Coronary artery (tissue), 2 donors: ENCODE measurements around the gene C3orf70.

Experiments used
- DNase-seq: peaks from one replicate; pipeline ENCODE4 v3.0.0-alpha.2; 2017; ENCODE audit warnings: low spot score
- H3K27ac ChIP-seq, 2 donors: fragments of 200-600 bp; sonication (generic); one replicate each; pipeline ENCODE4 v1.5.1; 2016 to 2019
- H3K4me3 ChIP-seq: fragments of 200-600 bp; sonication (generic); 2 replicates; pipeline ENCODE4 v1.5.1; 2016; ENCODE audit warnings: mild to moderate bottlenecking, moderate library complexity
- CTCF ChIP-seq: fragments of 200-600 bp; sonication (generic); IDR thresholded peaks from one replicate; pipeline ENCODE4 v1.5.1; 2019; ENCODE audit warnings: antibody characterized with exemption

C3orf70 gene

GRCh38 chr3:185187391-185187790 is 34.5 kb upstream of the C3orf70 start:
- Histone ChIP-seq H3K4me3 (no peak overlapping the region), H3K27ac (no peak overlapping the region)
- no peak for TF ChIP-seq CTCF
- no peak for DNase-seq

DNA sequence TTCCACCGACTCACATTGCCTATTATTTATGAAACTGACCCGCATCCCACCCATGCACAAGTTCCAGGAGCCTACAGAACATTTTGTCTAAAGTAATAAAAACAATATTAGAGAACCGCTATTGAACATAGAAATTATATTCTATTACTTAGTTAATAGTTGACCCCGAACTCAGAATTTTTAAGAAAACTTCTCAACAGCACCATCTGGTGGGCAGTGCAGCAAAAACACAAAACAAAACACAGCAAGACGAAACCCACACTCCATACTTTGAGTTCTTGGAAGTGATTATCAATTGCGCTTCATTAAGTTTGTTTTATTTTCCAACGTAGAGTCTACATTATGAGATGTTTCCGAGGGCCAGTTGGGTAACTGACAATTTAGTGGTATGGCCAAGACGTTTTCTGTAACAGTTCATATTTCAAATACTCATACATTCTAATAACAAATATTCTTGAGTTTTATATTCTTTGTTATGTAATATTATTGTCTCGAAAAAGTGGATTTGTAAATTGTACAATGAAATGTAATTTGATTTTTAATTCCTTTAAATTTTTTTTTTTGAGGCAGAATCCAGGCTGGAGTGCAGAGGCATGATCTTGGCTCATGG is 24.0 kb upstream of the C3orf70 start:
- peak; percentile 50 for TF ChIP-seq CTCF
- H3K27ac ChIP-seq, result no peak overlapping the region
- H3K4me3 ChIP-seq, result no peak overlapping the region
- DNase-seq, result no peak

GRCh38 chr3:185175370-185175987 is 22.6 kb upstream of the C3orf70 start:
- no peak for TF ChIP-seq CTCF
- DNase-seq, result no peak
- peak overlapping the region in 1 of 2 donors; percentile 12 for H3K27ac ChIP-seq
- no peak overlapping the region for H3K4me3 ChIP-seq

GRCh38 chr3:185172086-185173049 is 19.5 kb upstream of the C3orf70 start:
- no peak overlapping the region for H3K4me3 ChIP-seq
- H3K27ac ChIP-seq, result no peak overlapping the region
- TF ChIP-seq CTCF, result no peak
- no peak for DNase-seq

DNA sequence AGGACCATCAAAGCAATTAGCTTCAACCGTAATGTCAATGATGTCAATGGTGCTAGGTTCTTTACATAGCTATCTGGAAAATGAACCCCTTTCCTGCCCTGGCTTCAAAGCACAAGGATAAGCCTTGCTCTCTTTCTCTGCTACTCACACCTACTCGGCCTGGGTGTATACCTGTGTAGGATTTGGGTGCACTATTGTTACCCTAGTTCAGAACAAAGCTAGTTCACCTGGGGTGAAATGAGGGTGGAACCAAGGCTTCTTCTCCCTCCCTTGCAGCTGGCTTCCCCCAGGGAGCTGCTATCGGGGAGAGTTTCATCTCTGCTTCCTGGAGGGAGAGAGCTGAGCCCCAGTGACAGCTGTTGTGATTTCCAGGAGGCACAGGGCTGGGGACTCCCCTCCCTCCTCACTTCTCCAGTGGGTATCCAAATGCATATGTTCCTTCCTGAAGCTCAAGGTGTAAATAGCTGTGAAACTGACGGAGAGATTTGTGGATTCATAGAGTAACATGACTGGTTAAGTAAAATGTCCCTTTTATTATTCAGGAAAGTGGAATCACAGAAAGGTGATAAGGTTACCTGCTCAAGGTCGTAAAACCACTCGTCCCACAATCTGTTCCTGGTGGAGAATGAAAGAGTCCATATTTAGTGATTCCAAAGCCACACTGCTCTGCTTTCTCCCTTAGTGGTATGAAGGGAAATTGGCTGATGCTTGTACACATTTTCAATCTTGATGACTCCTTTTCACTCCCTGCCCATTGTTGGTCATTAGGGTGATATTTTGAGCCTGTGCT is 11.8 kb upstream of the C3orf70 start:
- DNase-seq, result no peak
- Histone ChIP-seq H3K27ac (no peak overlapping the region), H3K4me3 (no peak overlapping the region)
- no peak for TF ChIP-seq CTCF

DNA sequence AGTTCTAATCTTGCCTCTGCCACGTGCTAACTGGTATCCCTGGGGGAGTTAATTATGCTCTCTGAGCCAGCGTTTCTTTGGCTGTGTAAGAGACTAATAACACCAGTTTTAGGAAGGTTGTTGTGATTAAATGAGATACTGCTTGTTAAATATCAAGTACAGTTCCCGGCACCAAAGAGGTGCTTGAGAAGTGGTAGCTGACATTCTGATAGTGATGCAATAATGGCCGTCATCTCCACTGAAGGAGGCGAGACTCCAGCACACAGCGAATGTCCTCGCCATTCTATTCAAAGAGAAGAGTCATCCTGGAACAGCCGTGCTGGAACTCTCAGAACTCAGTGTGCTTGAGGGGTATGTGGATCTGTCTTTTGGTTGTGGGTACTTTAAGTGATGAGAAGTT is 9.8 kb upstream of the C3orf70 start:
- no peak for DNase-seq
- TF ChIP-seq CTCF, result no peak
- Histone ChIP-seq H3K27ac (no peak overlapping the region), H3K4me3 (no peak overlapping the region)
